Activated CD8-positive, alpha-beta memory T cell treated with anti-CD3 and anti-CD28 coated beads, Interleukin-2, amount 10 ng/mL, durations not matched to agents 7 days and 5 days (primary cell): ENCODE measurements around the gene INSR. TPM values are rescaled to one million over a fixed set of nuclear protein-coding genes. Genes with fewer than 3 reads are reported as not detected.

Source experiments
- ATAC-seq: fragments of 150-1000 bp; cut with Tn5 transposase; one replicate; pipeline ENCODE4 v1.10.0; 2021; ENCODE audit warnings: moderate library complexity
- CTCF ChIA-PET: fragments of 350-600 bp; sonication (Branson Sonifier 250); formaldehyde crosslinking; loops from one replicate; lab custom pipeline; 2021; ENCODE audit warnings: antibody characterized with exemption; lab: Charles Lee
- DNase-seq: peaks from one replicate; pipeline ENCODE4 v3.0.0-alpha.2; 2020
- H3K27ac Mint-ChIP-seq: one replicate; pipeline ENCODE4 v1.8.0; 2021; ENCODE audit warnings: mild to moderate bottlenecking, mixed read lengths
- H3K27me3 Mint-ChIP-seq: one replicate; pipeline ENCODE4 v1.8.0; 2021; ENCODE audit warnings: mixed read lengths
- H3K36me3 Mint-ChIP-seq: one replicate; pipeline ENCODE4 v1.8.0; 2021; ENCODE audit warnings: mild to moderate bottlenecking, mixed read lengths
- H3K4me1 Mint-ChIP-seq: one replicate; pipeline ENCODE4 v1.8.0; 2021; ENCODE audit warnings: mixed read lengths
- H3K4me3 Mint-ChIP-seq: one replicate; pipeline ENCODE4 v1.8.0; 2021; ENCODE audit warnings: mild to moderate bottlenecking, moderate library complexity, mixed read lengths
- H3K9me3 Mint-ChIP-seq: one replicate; pipeline ENCODE4 v1.8.0; 2022; ENCODE audit warnings: low read depth, mixed read lengths
- total RNA-seq, 2 experiments: library from RNA; stranded (reverse); gene quantifications; one replicate each; pipeline ENCODE4 v1.2.3, GENCODE V29; 2021

Gene INSR
- total RNA-seq, 2 experiments from 2014 or later, result 0.20 to 0.63 TPM

GRCh38 chr19:7109678-7110289, 184.4 kb downstream of the INSR start:
- H3K9me3 Mint-ChIP-seq, result no peaks in the 10 kb centered on the region
- DNase-seq (no peak), ATAC-seq (no peak)
- no peaks in the 10 kb centered on the region for H3K4me1 Mint-ChIP-seq
- no peaks in the 10 kb centered on the region for H3K36me3 Mint-ChIP-seq
- CTCF ChIA-PET, result interaction anchor here (0.6 kb wide), 1 partner anchor 25 kb away, joined by 4 read pairs; no protein-coding TSS in a partner anchor
- H3K4me3 Mint-ChIP-seq, result no peak overlapping the region
- peaks cover 5% of the 10 kb centered on the region for H3K27me3 Mint-ChIP-seq
- H3K27ac Mint-ChIP-seq, result no peak overlapping the region

GRCh38 chr19:7106711-7107657, 187.2 kb downstream of the INSR start:
- no peak for ATAC-seq
- DNase-seq, result no peak
- CTCF ChIA-PET, result no interaction called here
- Mint-ChIP-seq H3K27me3 (no peaks in the 10 kb centered on the region), H3K36me3 (no peaks in the 10 kb centered on the region), H3K9me3 (no peaks in the 10 kb centered on the region), H3K27ac (no peak overlapping the region), H3K4me3 (no peak overlapping the region), H3K4me1 (peaks cover 4% of the 10 kb centered on the region)

- DNase-seq, result no peak
- Mint-ChIP-seq H3K27me3 (peaks cover 4% of the 10 kb centered on the region), H3K9me3 (no peaks in the 10 kb centered on the region), H3K4me3 (no peak overlapping the region), H3K27ac (no peak overlapping the region), H3K4me1 (peaks cover 11% of the 10 kb centered on the region), H3K36me3 (no peaks in the 10 kb centered on the region)
- no peak for ATAC-seq
- CTCF ChIA-PET, result no interaction called here
These were observed 189.3 kb downstream of the INSR start for GRCh38 chr19:7104747-7105447.

DNA sequence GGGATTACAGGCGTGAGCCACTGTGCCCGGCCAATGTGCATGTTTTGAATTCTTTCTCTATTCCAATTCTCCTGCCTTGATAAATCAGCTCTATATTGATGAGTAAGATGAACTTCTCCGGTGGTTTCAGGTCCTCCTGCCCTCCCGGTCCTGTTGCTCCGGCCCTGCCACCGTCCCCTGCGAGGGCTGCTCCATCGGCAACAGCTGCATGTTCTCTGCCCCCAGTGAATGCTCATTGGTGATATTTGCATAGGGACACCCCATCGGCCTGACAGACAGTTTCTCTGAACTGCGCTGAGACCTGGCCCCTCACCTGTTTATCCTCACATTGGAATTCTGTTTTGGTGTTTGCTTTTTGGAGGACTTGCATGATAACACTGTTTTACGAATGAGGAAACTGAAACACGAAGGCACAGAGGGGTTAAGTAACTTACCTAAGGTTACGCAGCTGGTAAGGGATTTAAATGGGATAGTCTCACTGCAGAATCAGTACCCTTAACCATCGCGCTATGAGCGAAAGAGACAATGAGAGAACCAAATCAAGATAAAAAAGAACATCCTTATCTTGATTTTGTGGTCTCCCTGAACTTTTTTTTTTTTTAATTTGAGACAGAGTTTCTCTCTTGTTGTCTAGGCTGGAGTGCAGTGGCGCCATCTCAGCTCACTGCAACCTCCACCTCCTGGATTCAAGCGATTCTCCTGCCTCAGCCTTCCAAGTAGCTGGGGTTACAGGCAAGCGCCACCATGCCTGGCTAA, 192.5 kb downstream of the INSR start:
- Mint-ChIP-seq H3K27ac (no peak overlapping the region), H3K4me1 (peaks cover 27% of the 10 kb centered on the region), H3K36me3 (peaks cover 11% of the 10 kb centered on the region), H3K4me3 (no peak overlapping the region), H3K27me3 (peaks cover 4% of the 10 kb centered on the region), H3K9me3 (peaks cover 10% of the 10 kb centered on the region)
- CTCF ChIA-PET, result interaction anchor here (0.7 to 2.5 kb wide), 22 partner anchors 8 to 699 kb away, joined by 3 to 33 read pairs (median 4); partner anchors contain the start of genes ARHGEF18, TRAPPC5 and ZNF557
- no peak for DNase-seq
- ATAC-seq, result no peak

DNA sequence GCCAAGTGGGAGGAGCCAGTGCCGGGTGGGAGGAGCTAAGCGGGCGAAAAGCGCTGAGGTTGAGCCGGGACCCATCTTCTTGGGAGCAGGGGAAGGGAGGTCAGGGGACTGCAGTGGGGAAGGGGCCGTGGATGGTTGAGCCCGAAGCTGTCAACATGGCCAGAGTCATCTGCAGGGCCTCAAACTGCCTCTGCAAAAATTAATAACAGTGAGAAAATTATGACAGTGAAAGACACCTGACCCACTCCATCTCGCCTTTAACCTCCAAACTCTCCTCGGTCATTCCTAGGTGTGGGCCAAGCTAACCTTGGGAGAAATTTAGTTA, 194.7 kb downstream of the INSR start:
- peaks cover 24% of the 10 kb centered on the region for H3K9me3 Mint-ChIP-seq
- CTCF ChIA-PET, result interaction anchor here (0.9 to 1.8 kb wide), 9 partner anchors 29 to 729 kb away, joined by 3 to 11 read pairs (median 5); partner anchors contain the start of genes TRAPPC5 and ZNF557
- H3K27me3 Mint-ChIP-seq, result peaks cover 4% of the 10 kb centered on the region
- no peak for DNase-seq
- H3K4me1 Mint-ChIP-seq, result peaks cover 27% of the 10 kb centered on the region
- H3K27ac Mint-ChIP-seq, result peak overlapping the region; percentile 95
- ATAC-seq, result no peak
- peak overlapping the region; percentile 98 for H3K4me3 Mint-ChIP-seq
- peaks cover 21% of the 10 kb centered on the region for H3K36me3 Mint-ChIP-seq

DNA sequence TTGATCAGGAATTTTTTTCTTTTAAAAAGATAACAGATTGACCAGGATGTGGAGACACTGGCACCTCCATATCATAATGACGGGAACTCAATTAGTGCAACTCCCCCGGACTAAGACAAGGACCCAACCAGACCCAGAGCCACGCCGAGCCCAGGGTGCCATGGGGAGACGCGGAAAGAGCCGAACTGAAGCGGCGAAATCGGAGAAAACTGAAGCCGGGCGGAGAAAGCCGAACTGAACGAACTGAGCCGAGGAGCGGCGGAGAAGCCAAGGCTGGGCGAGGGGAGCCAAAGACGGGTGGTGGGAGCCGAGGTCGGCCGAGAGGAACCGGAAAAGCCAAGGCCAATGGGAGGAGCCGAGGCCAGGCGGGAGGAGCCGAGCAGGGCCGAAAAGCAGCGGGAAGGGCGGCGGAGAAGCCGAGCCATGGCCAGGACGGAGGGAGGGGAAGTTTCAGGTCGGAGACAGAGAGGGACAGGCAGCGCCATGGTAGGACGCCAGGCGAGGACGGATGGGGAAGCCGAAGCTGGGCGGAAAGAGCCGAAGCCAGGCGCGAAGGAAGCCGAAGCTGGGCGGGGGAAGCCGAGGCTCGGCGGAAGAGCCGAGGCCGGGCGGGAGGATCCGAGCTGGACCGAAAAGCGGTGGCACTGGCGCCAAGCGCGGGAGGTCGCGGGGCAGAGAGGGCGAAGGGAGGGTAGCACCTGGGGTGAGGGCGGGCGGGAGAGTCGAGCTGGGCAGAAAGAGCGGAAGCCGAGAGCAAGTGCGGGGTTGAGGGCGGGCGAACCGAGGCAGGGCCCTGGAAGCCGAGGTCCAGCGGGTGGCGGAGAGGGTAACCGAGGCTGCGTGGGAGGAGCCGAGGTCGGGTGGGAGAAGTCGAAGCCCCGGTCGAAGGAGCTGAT, 195.3 kb downstream of the INSR start:
- peaks cover 4% of the 10 kb centered on the region for H3K27me3 Mint-ChIP-seq
- CTCF ChIA-PET, result interaction anchor here (0.9 to 1.8 kb wide), 10 partner anchors 29 to 730 kb away, joined by 3 to 11 read pairs (median 4); partner anchors contain the start of genes TRAPPC5 and ZNF557
- H3K9me3 Mint-ChIP-seq, result peaks cover 24% of the 10 kb centered on the region
- H3K36me3 Mint-ChIP-seq, result peaks cover 21% of the 10 kb centered on the region
- H3K4me1 Mint-ChIP-seq, result peaks cover 27% of the 10 kb centered on the region
- ATAC-seq (peak; percentile 95), DNase-seq (peak; percentile 92)
- H3K27ac Mint-ChIP-seq, result peak overlapping the region; percentile 95
- peak overlapping the region; percentile 98 for H3K4me3 Mint-ChIP-seq

GRCh38 chr19:7098096-7098495, 196.1 kb downstream of the INSR start:
- H3K4me1 Mint-ChIP-seq, result peaks cover 27% of the 10 kb centered on the region
- H3K9me3 Mint-ChIP-seq, result peaks cover 26% of the 10 kb centered on the region
- DNase-seq (no peak), ATAC-seq (no peak)
- CTCF ChIA-PET, result interaction anchor here (1.6 to 1.8 kb wide), 2 partner anchors 28 to 243 kb away, joined by 4 to 10 read pairs; partner anchors contain the start of gene ZNF557
- H3K4me3 Mint-ChIP-seq, result peak overlapping the region; percentile 98
- H3K27ac Mint-ChIP-seq, result no peak overlapping the region
- peaks cover 4% of the 10 kb centered on the region for H3K27me3 Mint-ChIP-seq
- peaks cover 21% of the 10 kb centered on the region for H3K36me3 Mint-ChIP-seq

GRCh38 chr19:7088999-7089398, 205.2 kb downstream of the INSR start:
- Mint-ChIP-seq H3K27ac (no peak overlapping the region), H3K9me3 (peaks cover 38% of the 10 kb centered on the region), H3K4me3 (no peak overlapping the region), H3K36me3 (peaks cover 42% of the 10 kb centered on the region), H3K4me1 (no peaks in the 10 kb centered on the region), H3K27me3 (no peaks in the 10 kb centered on the region)
- DNase-seq (no peak), ATAC-seq (no peak)
- CTCF ChIA-PET, result no interaction called here

- CTCF ChIA-PET, result no interaction called here
- peaks cover 49% of the 10 kb centered on the region for H3K9me3 Mint-ChIP-seq
- H3K27ac Mint-ChIP-seq, result no peak overlapping the region
These were observed 210.9 kb downstream of the INSR start for GRCh38 chr19:7083076-7083956.

DNA sequence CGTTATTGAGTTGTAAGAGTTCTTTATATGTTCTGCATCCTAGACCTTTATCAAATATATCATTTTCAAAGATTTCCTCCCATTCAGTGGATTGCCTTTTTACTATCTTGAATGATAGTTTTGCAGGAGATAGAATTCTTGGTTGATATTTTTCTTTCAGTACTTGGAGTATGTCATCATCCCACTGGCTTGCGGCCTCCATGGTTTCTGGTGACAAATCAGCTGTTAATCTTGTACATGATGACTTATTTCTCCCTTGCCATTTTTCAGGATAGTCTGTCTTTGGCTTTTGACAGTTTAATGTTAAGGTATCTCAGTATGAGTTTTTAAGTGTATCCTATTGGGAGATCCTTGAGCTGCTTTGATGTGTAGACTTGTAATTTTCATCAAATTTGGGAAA, 216.2 kb downstream of the INSR start:
- H3K36me3 Mint-ChIP-seq, result peaks cover 95% of the 10 kb centered on the region
- DNase-seq (no peak), ATAC-seq (no peak)
- no peak overlapping the region for H3K27ac Mint-ChIP-seq
- no peaks in the 10 kb centered on the region for H3K4me1 Mint-ChIP-seq
- CTCF ChIA-PET, result no interaction called here
- H3K27me3 Mint-ChIP-seq, result no peaks in the 10 kb centered on the region
- H3K9me3 Mint-ChIP-seq, result peaks cover 41% of the 10 kb centered on the region
- no peak overlapping the region for H3K4me3 Mint-ChIP-seq

More at GRCh38 chr19:7083076-7083956, 210.9 kb downstream of the INSR start:
- DNase-seq (no peak), ATAC-seq (no peak)
- H3K4me1 Mint-ChIP-seq, result no peaks in the 10 kb centered on the region
- H3K4me3 Mint-ChIP-seq, result no peak overlapping the region
- peaks cover 80% of the 10 kb centered on the region for H3K36me3 Mint-ChIP-seq
- H3K27me3 Mint-ChIP-seq, result no peaks in the 10 kb centered on the region

GRCh38 chr19:7076151-7076550, 218.1 kb downstream of the INSR start:
- Mint-ChIP-seq H3K9me3 (peaks cover 36% of the 10 kb centered on the region), H3K4me3 (no peak overlapping the region), H3K36me3 (peaks cover 89% of the 10 kb centered on the region), H3K27me3 (no peaks in the 10 kb centered on the region), H3K4me1 (peaks cover 7% of the 10 kb centered on the region), H3K27ac (no peak overlapping the region)
- no peak for DNase-seq
- no peak for ATAC-seq
- CTCF ChIA-PET, result interaction anchor here (0.7 kb wide), 1 partner anchor 45 kb away, joined by 4 read pairs; no protein-coding TSS in a partner anchor
